ENCODE measurements around the gene C5.
"Not testable (repeated sequence)": the region's sequence is repeated elsewhere in the genome, so short reads cannot be mapped to it uniquely, and the experiment has no call there.

Gene C5

GRCh38 chr9:121050128-121050988 lies at the start of gene C5:
C5 (minus strand) TSS chr9:121050275; CDS start chr9:121050246, 29 bp downstream.
- no peak for DNase-seq

- no peak for DNase-seq
These were observed 48.6 kb upstream of the C5 start for GRCh38 chr9:121098567-121099198.

GRCh38 chr9:121095057-121095456 lies 45.0 kb upstream of the C5 start:
- DNase-seq, result no peak

- DNase-seq, result not testable (repeated sequence)
These were observed 40.7 kb upstream of the C5 start for GRCh38 chr9:121090743-121091142.

GRCh38 chr9:121088576-121088975 lies 38.5 kb upstream of the C5 start:
- peak; percentile 45 to 51 for DNase-seq

GRCh38 chr9:121085661-121086060 lies 35.6 kb upstream of the C5 start:
- no peak for DNase-seq

GRCh38 chr9:121082075-121082474 lies 32.0 kb upstream of the C5 start:
- no peak for DNase-seq

- peak; percentile 54 to 61 for DNase-seq
These were observed 25.4 kb upstream of the C5 start for GRCh38 chr9:121075251-121076036.

- DNase-seq, result peak; percentile 89 to 92
These were observed 24.5 kb upstream of the C5 start, which contains the start of gene CNTRL for GRCh38 chr9:121074370-121075250. CNTRL (plus strand) TSS chr9:121074955; CDS start chr9:121088327, 13,372 bp downstream.

GRCh38 chr9:121073038-121073437 lies 23.0 kb upstream of the C5 start:
- DNase-seq, result peak; percentile 70 to 71

GRCh38 chr9:121071756-121072421 lies 21.8 kb upstream of the C5 start:
- DNase-seq, result peak; percentile 61 to 66

- DNase-seq, result no peak
These were observed 21.3 kb upstream of the C5 start for GRCh38 chr9:121071370-121071755.

GRCh38 chr9:121069396-121069795 lies 19.3 kb upstream of the C5 start:
- no peak for DNase-seq

- no peak for DNase-seq
These were observed 17.6 kb upstream of the C5 start for GRCh38 chr9:121067640-121068039.

GRCh38 chr9:121066850-121067249 lies 16.8 kb upstream of the C5 start:
- no peak for DNase-seq

GRCh38 chr9:121059998-121060636 lies 10.0 kb upstream of the C5 start:
- DNase-seq, result peak; percentile 60 to 70

- DNase-seq, result no peak
These were observed 9.4 kb upstream of the C5 start for GRCh38 chr9:121059513-121059912.

GRCh38 chr9:121057821-121058220 lies 7.7 kb upstream of the C5 start:
- DNase-seq, result no peak

GRCh38 chr9:121055642-121056143 lies 5.6 kb upstream of the C5 start:
- no peak for DNase-seq

- DNase-seq, result no peak
These were observed 3.5 kb upstream of the C5 start for GRCh38 chr9:121053544-121053943.

- DNase-seq, result no peak
These were observed 1.5 kb downstream of the C5 start for GRCh38 chr9:121048618-121049017.
